Measurements from ENCODE around the gene NDUFS7. TPM values are rescaled to one million over a fixed set of nuclear protein-coding genes. Genes with fewer than 3 reads are reported as not detected.
"Not testable (repeated sequence)": the region's sequence is repeated elsewhere in the genome, so short reads cannot be mapped to it uniquely, and the experiment has no call there.

Gene NDUFS7
- total and polyA plus RNA-seq, 12 donors = 248 to 498 (median 377) TPM

- ATAC-seq (peak; percentile 91 to 96 (median 94)), DNase-seq (peak; percentile 94 to 97)
- TF ChIP-seq, protein P1, sequence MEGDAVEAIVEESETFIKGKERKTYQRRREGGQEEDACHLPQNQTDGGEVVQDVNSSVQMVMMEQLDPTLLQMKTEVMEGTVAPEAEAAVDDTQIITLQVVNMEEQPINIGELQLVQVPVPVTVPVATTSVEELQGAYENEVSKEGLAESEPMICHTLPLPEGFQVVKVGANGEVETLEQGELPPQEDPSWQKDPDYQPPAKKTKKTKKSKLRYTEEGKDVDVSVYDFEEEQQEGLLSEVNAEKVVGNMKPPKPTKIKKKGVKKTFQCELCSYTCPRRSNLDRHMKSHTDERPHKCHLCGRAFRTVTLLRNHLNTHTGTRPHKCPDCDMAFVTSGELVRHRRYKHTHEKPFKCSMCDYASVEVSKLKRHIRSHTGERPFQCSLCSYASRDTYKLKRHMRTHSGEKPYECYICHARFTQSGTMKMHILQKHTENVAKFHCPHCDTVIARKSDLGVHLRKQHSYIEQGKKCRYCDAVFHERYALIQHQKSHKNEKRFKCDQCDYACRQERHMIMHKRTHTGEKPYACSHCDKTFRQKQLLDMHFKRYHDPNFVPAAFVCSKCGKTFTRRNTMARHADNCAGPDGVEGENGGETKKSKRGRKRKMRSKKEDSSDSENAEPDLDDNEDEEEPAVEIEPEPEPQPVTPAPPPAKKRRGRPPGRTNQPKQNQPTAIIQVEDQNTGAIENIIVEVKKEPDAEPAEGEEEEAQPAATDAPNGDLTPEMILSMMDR (IDR thresholded peaks at IDR 0.05) = peak; percentile 90 to 99 (median 96)
- peaks cover 5 to 30% (median 25%) of the 10 kb centered on the region in 9 donors for H3K4me1 ChIP-seq
- no peaks in the 10 kb centered on the region for H3K9me3 ChIP-seq
- peak within 1 kb of the TSS; percentile 63 to 99 (median 86) for H3K4me3 ChIP-seq
- WGBS, 2 donors = 1% methylated on average over 90 to 100 of the region's 100 CpGs
- H3K27ac ChIP-seq = peak within 1 kb of the TSS; percentile 75 to 94 (median 86)
- intact Hi-C loops (cut with DNase I) = loop anchor here in 1 of 10 donors (5.0 kb wide), 1 partner anchor 161 kb away; the partner anchor contains the start of gene FAM174C
- H3K27me3 ChIP-seq = no peaks in the 10 kb centered on the region
- H3K36me3 ChIP-seq = peaks cover 0 to 68% (median 43%) of the 10 kb centered on the region in 9 donors
Measured at GRCh38 chr19:1438035-1438932, 54.6 kb downstream of the NDUFS7 start, which contains the start of gene RPS15. TSS of gene RPS15 (plus strand) at chr19:1438396. CDS start at chr19:1438426, 30 bp downstream.

- ATAC-seq (no peak), DNase-seq (no peak)
- TF ChIP-seq, protein P1 (IDR thresholded peaks at IDR 0.05) = no peak
- 2% methylated on average over 26 of the region's 26 CpGs for WGBS, 2 donors
- Histone ChIP-seq H3K4me3 (peak overlapping the region; percentile 63 to 99 (median 86)), H3K9me3 (no peaks in the 10 kb centered on the region), H3K36me3 (peaks cover 0 to 63% (median 37%) of the 10 kb centered on the region in 9 donors), H3K27ac (peak overlapping the region in 9 of 10 donors; percentile 75 to 94 (median 89)), H3K27me3 (no peaks in the 10 kb centered on the region), H3K4me1 (peaks cover 5 to 30% (median 25%) of the 10 kb centered on the region in 9 donors)
- intact Hi-C loops (cut with DNase I) = loop anchor here in 1 of 10 donors (5.0 kb wide), 1 partner anchor 162 kb away; the partner anchor contains the start of gene FAM174C
Measured at GRCh38 chr19:1438933-1439354, 55.2 kb downstream of the NDUFS7 start.

GRCh38 chr19:1439525-1440417 is 56.1 kb downstream of the NDUFS7 start:
- not testable (repeated sequence) for H3K9me3 ChIP-seq, ATAC-seq, DNase-seq, H3K27me3 ChIP-seq
- Histone ChIP-seq H3K4me3 (peak overlapping the region in 9 of 10 donors; percentile 63 to 99 (median 88)), H3K27ac (peak overlapping the region in 3 of 10 donors; percentile 89 to 94 (median 91)), H3K36me3 (peaks cover 0 to 54% (median 28%) of the 10 kb centered on the region in 9 donors), H3K4me1 (peaks cover 6 to 34% (median 27%) of the 10 kb centered on the region in 9 donors)
- WGBS, 2 donors = 82 to 85% methylated on average over 56 to 57 of the region's 57 CpGs
- intact Hi-C loops (cut with DNase I) = loop anchor here in 3 of 10 donors (5.0 to 10.0 kb wide), 2 partner anchors 75 to 162 kb away; partner anchors contain the start of genes ADAMTSL5 (in 2 of the 3) and FAM174C (in 1 of the 3)

- Histone ChIP-seq H3K9me3 (no peaks in the 10 kb centered on the region), H3K27me3 (peaks cover 2 to 6% (median 3%) of the 10 kb centered on the region in 7 donors), H3K4me1 (peaks cover 11 to 39% (median 34%) of the 10 kb centered on the region in 9 donors), H3K27ac (no peak overlapping the region), H3K4me3 (no peak overlapping the region), H3K36me3 (peaks cover 0 to 48% (median 27%) of the 10 kb centered on the region in 9 donors)
- intact Hi-C loops (cut with DNase I) = loop anchor here in 2 of 10 donors (10.0 kb wide), 1 partner anchor 74 kb away; the partner anchor contains the start of gene ADAMTSL5 (in 2 of the 2)
- ATAC-seq (no peak), DNase-seq (no peak)
- TF ChIP-seq, protein P1 (IDR thresholded peaks at IDR 0.05) = no peak
- 88 to 90% methylated on average over 15 of the region's 15 CpGs for WGBS, 2 donors
Measured at GRCh38 chr19:1440418-1440801, 56.7 kb downstream of the NDUFS7 start.

All from heart right ventricle (tissue), 16 donors.